Epithelial cell of proximal tubule (primary cell): ENCODE results near the gene CCL20. TPM values are rescaled to one million over a fixed set of nuclear protein-coding genes. Genes with fewer than 3 reads are reported as not detected.

Experiments
- DNase-seq: peaks from one replicate; pipeline ENCODE4 v3.0.0-alpha.2; 2011; ENCODE audit warnings: low read depth
- H3K4me3 ChIP-seq: 2 replicates; pipeline ENCODE4 v1.5.1; 2011; ENCODE audit warnings: low read depth, mild to moderate bottlenecking, low read length
- total RNA-seq: library from RNA; depleted of rRNA; stranded (reverse); fragments of >200 nt; gene quantifications from 2 replicates; pipeline ENCODE4 v1.2.3, GENCODE V29; 2015
- TF ChIP-seq, protein P1 (sequence below): conservative IDR thresholded peaks from 2 replicates; pipeline ENCODE4 v1.5.1; 2012; ENCODE audit warnings: low read depth, mild to moderate bottlenecking, low read length

CCL20 gene
- total RNA-seq, 1 donor from 2014 or later, result 1.0 TPM

DNA sequence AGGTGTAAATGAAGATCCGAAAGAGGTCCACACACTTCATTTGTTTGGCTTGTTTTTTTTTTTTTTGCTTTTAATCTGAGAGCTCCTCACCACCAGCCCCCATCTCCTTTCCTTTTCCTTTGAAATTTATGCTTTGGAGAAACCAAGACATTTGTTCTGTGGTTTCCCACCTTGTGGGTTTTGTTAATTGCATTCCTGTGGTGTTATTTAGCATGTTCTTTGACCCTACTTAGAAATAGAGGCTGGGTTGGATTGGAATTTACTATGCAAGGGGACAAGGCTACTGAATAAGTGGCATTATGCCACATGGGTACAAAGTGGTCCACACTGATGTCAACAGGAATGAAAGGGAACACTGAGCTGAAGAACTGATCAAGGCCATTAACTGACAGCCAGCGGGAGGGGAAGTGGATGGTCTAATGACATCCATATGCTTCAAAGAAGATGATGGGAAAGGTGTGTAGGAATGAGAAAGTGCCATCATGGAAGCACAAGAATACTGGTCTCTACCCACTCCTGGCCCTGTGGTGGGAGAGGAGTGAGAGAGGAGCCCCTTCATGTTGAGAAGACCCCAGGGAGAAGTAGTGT, 8.9 kb downstream of the CCL20 start:
- H3K4me3 ChIP-seq, result no peak overlapping the region
- TF ChIP-seq, protein P1, sequence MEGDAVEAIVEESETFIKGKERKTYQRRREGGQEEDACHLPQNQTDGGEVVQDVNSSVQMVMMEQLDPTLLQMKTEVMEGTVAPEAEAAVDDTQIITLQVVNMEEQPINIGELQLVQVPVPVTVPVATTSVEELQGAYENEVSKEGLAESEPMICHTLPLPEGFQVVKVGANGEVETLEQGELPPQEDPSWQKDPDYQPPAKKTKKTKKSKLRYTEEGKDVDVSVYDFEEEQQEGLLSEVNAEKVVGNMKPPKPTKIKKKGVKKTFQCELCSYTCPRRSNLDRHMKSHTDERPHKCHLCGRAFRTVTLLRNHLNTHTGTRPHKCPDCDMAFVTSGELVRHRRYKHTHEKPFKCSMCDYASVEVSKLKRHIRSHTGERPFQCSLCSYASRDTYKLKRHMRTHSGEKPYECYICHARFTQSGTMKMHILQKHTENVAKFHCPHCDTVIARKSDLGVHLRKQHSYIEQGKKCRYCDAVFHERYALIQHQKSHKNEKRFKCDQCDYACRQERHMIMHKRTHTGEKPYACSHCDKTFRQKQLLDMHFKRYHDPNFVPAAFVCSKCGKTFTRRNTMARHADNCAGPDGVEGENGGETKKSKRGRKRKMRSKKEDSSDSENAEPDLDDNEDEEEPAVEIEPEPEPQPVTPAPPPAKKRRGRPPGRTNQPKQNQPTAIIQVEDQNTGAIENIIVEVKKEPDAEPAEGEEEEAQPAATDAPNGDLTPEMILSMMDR, result no peak
- no peak for DNase-seq

DNA sequence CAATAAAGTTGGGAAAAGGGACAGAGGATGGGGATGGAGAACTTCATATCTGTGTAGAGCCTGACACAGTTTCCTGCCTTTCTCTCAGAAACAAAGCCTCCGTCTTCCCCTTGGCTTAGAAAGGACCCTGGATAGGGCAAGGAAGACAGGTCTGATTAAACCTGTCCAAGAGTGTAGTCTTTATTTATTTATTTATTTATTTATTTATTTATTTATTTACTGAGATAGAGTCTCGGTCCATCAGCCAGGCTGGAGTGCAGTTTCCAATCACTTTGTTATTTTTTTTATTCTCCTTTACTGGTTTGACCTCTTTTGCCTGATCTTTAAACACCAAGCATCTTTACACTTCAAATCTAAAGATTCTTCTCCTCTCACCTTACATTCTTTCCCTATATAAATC, 10.3 kb downstream of the CCL20 start:
- DNase-seq, result no peak
- TF ChIP-seq, protein P1, result no peak

DNA sequence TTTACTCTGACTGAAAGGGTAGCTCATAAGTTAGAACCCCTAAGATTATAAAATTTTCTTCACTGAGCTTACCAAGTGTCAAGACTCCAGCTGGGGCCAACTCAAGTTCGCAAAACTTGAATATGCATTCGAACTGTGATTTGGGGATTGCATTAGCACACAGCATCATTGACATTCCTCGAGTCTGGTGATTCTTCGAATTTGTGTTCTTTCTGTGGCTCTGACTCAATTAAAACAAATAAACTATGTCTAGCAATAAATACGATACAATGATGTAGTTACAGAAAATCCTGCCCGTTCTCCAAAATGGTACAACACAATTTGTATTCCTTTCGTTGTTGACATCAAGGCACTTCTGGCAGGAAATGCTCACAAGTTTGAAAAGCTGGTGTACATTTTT, 11.1 kb downstream of the CCL20 start:
- TF ChIP-seq, protein P1, result no peak
- DNase-seq, result no peak
- no peak overlapping the region for H3K4me3 ChIP-seq

More for the DNA sequence above, 10.3 kb downstream of the CCL20 start:
- H3K4me3 ChIP-seq, result no peak overlapping the region

DNA sequence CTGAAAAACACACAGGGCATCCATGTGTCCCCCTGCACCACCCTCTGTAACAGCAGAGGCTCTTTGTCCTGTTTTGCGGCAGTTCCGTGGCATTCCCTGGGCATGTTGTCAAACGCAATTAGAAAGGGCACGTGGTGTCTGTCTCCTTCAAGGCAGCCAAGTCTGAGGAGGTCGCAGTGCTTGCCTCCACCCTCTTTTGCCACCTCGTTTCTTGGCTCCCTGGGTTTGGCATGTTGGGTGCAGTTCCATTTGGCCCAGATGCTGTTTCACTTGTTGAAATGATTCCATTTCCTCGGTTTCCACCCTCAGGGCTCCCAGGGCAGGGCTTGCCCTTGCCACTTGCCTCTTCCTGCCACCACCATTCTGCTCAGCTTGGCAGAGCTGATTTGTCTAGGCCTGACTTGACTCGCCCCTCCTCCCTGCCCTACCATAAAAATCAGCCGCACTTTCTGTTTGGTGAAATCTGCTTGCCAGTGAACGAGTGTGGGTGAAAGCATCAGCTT, 12.4 kb downstream of the CCL20 start:
- TF ChIP-seq, protein P1, result no peak
- no peak overlapping the region for H3K4me3 ChIP-seq
- no peak for DNase-seq

DNA sequence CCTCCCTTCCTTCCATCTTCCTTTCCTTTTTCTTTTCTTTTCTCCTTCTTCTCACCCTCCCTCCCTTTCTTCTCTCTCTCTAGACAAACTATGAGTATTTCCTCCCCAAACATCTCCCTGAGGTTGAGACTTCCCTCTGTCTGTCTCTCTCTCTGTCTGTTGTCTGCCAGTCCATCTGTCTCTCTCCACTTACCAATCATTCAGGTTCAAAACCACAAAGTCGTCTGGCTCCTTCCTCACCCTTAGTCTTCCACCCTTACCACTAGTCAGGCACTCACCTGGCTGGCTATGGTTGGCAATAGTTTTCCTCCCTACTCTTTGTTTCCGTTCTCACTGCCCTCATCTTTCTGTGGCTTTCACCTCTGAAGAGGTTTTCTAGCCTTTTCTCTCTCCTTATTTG, 12.9 kb downstream of the CCL20 start:
- DNase-seq, result no peak
- TF ChIP-seq, protein P1, result no peak
- no peak overlapping the region for H3K4me3 ChIP-seq

DNA sequence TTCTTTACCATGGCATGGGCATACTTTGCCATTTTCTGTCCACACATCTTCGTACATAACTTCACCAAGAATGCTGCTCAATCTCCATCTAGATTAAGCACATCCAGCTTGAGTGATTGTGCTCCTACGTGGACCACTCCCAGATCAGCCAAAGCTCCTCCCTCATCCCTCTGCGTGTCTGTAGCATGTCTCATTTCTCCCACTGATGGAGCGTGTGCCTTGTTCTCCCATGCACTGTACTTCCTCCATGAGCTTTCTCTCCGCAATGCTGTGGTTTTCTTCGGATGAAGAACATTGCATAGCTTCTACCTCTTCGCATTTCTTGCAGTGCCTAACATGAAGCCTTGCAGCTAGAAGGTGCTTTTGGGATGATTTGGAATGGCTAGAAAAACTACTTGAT, 13.5 kb downstream of the CCL20 start:
- no peak overlapping the region for H3K4me3 ChIP-seq
- TF ChIP-seq, protein P1, result no peak
- no peak for DNase-seq

DNA sequence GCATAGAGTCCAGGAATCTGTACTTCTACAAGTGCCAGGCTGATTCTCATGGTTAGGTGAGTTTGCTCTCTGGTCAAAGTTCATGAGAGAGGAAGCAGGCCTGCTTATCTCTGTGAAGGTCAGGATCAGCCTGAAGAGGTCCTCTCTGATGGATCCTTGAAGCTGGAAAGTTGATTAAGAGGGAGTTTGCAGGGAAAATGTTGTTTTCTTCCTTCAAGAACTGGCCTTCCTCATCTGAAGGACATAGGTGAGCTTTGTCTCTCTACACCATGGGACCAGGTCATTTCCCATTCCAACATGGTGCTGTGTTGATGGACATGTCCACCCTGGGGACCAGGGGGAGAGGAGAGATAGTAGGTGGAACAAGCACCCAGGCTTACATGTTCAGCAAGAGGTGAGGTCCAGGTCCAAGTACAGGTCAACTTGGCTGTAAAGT, 14.9 kb downstream of the CCL20 start:
- TF ChIP-seq, protein P1, result no peak
- no peak for DNase-seq
- no peak overlapping the region for H3K4me3 ChIP-seq
